Dedifferentiated amniotic fluid mesenchymal stem cell (primary cell): ENCODE data around the gene INS.

Experiments used
- DNase-seq: peaks from one replicate; pipeline ENCODE4 v3.0.0-alpha.2; 2016; ENCODE audit errors: extremely low spot score

INS gene

DNA sequence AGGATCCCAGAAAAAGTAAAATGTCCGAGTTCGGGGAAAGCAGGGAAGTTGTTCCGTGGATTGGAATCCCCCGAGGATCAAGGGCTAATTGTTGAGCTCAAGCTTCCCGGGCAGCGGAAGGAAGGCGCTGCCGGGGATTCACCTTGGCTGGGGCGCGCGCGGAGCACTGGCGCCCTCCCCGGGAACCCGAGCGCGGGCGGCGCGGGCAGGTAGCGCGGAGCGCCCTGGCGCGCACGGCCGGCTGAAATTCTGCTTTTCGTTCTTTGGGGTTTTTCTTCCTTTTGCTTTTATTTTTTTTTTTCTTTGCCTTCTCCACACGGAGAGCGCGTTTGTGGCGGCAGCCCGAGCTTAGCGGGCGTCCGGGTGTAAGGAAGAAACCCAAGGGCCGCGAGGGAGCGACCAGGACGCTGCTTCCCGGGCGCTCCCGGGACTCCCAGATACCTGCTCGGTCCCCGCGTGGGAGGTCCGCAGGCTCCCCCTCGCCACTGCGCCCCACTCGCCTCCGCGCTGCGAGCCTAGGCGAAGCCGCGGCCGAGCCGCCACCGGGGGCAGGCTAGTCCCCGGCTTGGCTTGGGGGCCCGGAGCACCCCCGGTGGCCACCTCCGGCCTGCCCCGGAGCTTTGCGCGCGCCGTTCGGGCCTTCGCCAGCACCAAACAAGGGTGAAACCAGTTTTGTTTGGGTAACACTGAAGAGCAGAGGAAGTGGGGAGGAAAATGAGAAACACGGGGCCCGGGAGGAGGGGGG is 17.0 kb downstream of the INS start:
- no peak for DNase-seq

GRCh38 chr11:2143477-2143798 is 17.6 kb downstream of the INS start:
- no peak for DNase-seq

DNA sequence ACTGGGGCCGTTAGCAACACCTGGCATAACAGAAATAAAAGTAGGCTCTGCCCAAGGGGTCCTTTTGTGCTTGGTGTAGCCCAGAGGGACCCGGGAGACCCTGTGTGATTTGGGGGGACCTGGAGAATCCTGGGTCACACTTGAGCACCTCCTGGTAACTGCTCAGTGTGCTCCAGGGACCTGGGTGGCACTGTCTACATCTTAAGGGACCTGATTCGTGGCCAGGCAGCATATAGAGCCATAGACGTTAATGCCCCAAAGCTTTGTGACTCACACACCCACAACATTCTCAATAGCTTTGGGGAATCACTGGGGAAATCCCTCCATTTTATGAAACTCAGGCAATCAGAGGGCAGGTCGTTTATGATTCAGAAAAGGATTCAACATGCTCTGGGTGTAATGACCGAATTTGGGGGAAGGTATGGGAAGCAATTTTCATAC is 18.2 kb downstream of the INS start:
- no peak for DNase-seq

DNA sequence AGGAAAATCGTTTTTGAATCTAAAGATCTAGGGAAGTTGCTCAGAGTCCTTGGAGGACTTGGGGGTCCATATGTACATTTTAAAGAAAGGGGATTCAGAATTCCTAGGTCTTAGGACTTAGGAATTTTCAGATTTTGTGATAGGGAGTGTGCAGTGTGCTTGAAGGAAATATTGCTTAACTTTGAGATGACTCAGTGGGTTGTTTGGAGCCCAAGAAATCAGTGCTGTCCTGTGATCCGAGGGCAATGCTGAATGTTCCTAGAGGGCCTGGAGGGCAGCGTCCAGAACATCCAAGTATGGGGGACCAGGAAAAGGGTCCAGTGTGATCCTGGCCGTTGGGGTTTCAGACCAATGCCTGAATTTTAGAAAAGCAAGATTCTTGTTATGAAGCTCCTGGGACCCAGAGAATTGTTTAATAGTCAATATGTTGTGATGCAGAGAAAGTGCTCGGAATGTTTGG is 18.7 kb downstream of the INS start:
- DNase-seq: peak; percentile 47

DNA sequence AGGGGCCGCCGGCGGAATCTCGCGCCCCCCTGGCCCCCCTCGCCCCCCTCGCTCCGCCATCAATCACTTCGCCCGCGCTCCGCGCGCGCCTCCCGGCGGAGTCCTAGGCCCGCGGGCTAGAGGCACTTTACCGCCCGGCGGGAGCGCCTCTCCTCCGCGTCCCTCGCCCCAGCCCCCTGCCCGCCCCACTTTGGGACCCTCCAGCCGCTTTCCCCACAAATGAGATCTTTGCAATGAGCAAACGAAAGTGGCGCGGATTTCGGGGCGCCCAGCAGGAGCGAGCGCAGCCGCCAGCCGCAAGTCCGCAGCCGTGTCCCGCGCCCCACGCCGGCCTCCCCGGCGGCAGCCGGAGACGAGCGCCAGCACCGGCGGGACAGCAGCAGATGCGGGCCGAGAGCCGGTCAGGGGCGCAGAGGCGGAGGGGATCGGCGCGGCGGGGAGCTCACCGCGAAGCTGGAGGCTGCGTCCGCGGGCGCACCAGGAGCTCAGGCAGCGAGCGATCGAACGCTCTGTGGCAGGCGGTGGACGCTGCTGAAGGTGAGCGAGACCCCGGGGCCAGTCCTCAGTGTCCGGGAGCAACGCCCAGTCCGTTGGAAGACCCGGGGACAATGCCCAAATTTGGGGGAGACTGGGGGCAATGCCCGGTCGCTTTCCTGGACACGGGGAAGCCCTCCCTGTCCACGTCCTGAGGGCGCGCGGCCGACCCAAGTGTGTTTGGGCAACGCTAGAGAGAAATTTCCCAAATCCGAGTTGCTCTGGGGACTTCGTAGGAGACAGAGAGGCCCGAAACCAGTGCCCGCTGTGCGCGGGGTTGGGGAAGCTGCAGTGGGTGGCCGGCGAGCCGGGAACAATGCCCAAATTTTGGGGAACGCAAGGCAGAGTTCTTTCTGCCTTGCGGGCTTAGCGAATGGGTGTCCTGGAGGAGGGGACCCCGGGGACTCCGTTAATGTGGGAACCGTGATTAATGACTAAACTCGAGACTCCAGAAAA is 20.3 kb downstream of the INS start:
- DNase-seq: no peak

GRCh38 chr11:2139621-2140337 is 21.2 kb downstream of the INS start:
- DNase-seq: no peak

- DNase-seq: no peak
Measured at GRCh38 chr11:2139123-2139521, 21.9 kb downstream of the INS start, which contains the start of gene IGF2. Gene IGF2, minus strand, starts transcription at chr11:2139389. Its CDS starts 3,866 bp downstream, at chr11:2135523.

DNA sequence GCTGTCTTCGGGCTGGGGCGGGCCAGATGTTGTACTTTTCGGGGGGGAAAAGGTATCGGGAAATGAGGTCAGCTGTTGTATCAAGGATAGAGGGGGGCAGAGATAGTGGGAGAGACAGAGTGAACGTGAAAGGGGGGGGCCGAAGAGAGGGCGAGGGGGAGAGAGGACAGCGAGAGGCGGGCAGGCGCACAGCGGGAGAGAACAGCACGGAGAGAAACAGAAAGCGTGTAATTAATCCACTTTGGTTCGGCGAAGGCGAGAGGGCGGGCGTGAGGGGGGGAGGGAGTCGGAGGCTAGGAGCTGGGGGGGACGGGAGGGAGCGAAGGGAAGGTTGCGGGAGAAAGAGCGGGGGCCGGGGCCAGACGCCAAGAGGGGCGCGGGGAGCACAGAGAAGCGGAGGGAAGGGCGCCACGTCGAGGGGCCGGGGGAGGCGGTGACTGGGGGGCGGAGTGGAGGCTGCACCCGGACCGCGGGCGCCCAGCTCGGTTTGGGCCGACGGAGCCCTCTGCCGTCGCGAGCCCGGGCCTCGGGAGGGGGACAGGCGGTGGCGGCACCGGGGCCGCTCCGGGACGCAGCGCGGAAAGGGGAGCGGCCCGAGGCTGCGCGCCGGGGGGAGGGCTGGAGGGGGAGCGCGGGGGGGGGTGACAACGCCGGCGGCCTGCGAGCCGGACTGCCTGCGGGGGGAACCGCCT is 22.4 kb downstream of the INS start:
- DNase-seq: no peak

GRCh38 chr11:2138068-2138430 is 23.0 kb downstream of the INS start:
- DNase-seq: no peak

DNA sequence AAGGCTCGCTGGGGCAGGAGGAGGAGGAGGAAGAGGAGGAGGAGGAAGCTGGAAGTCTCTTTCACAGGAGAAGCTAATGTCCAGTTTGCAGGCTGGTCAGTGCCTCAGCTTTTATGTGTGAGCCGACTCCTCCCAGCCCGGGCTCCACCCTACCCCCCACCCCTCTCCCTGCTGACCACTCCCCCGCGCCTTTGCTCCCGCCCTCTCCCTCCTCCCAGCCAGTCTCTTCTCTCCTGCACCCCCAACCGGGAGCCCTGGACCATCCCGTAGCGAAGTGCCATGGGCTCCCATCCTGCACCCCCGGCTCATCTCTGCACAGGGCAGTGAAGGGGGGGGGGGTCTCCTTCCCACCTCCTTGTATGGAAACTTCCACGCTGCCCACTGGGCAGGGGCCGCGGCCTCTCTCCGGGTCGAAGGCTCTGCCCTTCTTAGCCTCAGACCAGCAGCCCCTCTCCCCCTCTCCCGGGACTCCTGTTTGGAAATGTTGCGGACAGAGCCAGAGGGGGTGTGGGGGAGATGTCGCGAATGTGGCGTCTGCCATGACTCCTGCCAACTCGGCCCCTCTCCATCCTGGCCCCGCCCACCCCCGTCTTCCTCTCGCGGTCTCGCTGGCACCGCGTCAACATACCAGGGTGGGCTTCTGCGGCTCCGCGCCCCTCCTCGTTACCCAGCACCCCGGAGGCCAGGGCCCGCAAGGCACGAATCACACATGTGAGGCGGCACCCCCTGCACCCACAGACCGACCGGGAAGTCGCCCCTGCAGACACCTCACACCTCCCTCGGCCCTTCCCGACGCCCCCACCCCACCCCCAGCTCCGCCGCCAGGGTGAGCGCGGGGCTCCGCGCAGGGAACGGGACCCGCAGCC is 23.6 kb downstream of the INS start:
- peak; percentile 73 for DNase-seq

- no peak for DNase-seq
Measured at GRCh38 chr11:2136952-2137201, 24.1 kb downstream of the INS start.

- DNase-seq: no peak
Measured at GRCh38 chr11:2136209-2136951, 24.6 kb downstream of the INS start.

- DNase-seq: no peak
Measured at GRCh38 chr11:2135648-2136201, 25.3 kb downstream of the INS start.

DNA sequence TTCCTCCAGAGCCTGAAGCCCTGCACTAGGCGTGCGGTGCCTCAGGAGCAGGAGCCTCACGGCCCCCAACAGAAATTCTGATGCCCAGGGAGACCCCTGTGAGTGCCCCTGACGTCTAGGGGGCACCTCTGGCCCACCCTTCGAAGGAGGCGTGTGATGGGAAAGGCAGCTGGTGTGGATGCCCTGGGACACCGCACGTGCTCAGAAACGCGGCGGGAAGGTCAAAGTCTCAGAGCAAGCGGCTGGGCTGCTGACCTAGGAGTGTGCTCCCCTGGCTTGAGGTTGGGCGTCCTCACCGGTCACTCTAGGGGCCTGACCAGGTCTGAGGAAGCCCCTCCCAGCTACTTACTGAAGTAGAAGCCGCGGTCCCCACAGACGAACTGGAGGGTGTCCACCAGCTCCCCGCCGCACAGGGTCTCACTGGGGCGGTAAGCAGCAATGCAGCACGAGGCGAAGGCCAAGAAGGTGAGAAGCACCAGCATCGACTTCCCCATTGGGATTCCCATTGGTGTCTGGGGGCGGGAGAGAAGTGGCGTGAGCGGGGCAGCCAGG is 25.9 kb downstream of the INS start:
- DNase-seq: no peak

DNA sequence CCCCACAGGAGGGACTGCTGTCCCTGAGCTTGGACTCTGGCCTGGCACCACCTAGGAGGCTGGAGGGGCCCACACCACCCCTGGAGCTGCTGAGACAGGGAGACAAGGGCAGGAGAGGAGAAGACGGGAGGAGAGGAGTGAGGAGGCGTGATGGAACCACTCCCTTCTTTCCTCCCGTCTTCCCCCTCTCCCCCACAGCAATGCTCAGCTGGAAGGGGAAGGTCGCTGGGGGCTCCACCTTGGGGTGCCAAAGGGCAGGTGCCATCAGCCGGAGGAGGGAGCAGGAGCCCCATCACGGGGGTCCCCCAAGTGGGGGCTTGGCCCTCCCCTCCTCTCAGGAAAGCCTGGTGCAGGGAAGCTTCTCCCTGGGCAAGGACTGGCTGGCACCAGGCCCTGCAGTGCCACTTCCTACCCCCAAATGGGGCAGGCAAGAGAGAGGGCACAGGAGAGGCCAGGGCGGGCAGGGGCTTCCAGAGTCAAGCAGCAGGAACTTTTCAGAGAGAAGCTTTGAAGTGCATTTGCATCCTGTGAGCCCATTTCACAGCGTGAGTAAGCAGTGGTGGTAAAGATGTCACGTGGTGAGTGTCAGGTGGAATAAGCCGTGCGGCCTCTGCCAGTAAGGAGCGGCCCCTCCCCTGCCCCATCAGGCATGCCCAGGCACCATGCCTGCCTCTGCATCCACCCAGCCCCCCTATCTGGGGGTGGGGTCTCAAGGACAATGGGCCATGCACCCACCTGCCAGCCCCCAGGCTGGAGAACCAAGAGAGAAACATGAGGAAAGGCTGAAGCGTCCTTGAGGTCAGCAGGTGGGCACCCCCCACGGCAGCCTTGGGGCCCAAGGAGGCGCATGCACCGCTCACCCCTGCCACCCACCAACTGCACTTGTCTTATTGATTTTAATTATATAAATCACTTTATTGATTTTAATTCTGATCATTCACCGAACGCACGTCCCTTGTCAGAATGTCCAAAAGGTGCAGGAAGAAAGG is 26.7 kb downstream of the INS start:
- no peak for DNase-seq

DNA sequence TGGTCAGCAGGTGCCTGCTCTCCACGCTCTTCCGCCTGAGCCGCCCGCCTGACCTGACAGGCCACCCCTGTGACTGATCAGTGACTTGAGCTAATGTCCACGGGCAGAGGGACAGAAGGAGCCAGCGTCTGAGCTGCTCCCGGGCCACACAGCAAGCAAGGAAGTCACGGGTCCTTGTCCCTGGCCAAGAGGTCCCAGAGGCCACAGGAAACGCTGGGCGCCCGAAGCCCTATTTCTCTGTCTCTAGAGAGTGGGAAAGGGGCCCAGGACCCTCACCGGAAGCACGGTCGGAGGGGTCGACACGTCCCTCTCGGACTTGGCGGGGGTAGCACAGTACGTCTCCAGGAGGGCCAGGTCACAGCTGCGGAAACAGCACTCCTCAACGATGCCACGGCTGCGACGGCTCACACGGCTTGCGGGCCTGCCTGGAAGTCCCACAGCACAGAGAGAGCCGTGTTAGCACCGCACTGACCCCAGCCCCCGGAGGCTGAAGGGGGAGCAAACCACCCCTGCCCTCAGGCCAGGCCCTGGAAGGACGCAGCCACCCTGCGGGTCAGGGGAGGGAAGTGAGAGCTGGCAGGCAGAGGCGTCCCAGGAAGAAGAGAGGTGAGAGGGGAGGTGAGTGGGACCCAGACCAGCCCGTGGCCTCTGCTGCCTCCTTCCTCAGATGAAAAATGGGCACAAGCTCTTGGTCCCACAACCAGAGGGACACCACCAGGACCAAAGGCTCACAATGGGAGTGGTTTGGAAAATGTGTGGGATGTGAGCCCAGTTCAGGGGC is 27.6 kb downstream of the INS start:
- no peak for DNase-seq

GRCh38 chr11:2132874-2133240 is 28.2 kb downstream of the INS start:
- no peak for DNase-seq

DNA sequence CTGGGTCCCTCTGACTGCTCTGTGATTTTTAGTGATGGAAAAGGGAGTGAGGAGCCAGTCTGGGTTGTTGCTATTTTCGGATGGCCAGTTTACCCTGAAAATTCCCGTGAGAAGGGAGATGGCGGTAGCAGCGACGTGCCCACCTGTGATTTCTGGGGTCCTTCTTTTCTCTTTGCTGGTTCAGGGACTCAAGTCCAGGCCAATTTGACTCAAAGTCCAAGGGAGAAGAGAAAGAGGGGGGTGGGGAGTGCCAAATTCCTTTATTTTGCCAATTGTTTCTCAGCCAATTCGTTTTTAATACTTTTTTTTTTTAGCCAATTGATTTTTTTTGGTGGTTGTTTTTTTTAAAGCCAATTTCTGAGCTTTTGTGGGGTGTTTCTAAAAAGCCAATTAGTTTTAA is 28.8 kb downstream of the INS start:
- no peak for DNase-seq
